Measurements from ENCODE around the gene CDKAL1. TPM values are rescaled to one million over a fixed set of nuclear protein-coding genes. Genes with fewer than 3 reads are reported as not detected.
"Not testable (repeated sequence)": the region's sequence is repeated elsewhere in the genome, so short reads cannot be mapped to it uniquely, and the experiment has no call there.

The CDKAL1 gene
- total RNA-seq, 1 experiment from 2014 or later = 22.3 TPM

- DNase-seq (ENCODE audit: low read depth) = no peak
These were observed 263.3 kb downstream of the CDKAL1 start for GRCh38 chr6:20797597-20797996.

GRCh38 chr6:20800229-20800628 is 266.0 kb downstream of the CDKAL1 start:
- no peak for DNase-seq (ENCODE audit: low read depth)

- no peak for DNase-seq (ENCODE audit: low read depth)
These were observed 266.4 kb downstream of the CDKAL1 start for GRCh38 chr6:20800653-20801052.

- no peak for DNase-seq (ENCODE audit: low read depth)
These were observed 267.3 kb downstream of the CDKAL1 start for GRCh38 chr6:20801595-20801994.

- peak; percentile 11 for DNase-seq (ENCODE audit: low read depth)
These were observed 268.3 kb downstream of the CDKAL1 start for GRCh38 chr6:20802596-20802995.

GRCh38 chr6:20805021-20805420 is 270.8 kb downstream of the CDKAL1 start:
- no peak for DNase-seq (ENCODE audit: low read depth)

- no peak for DNase-seq (ENCODE audit: low read depth)
These were observed 272.4 kb downstream of the CDKAL1 start for GRCh38 chr6:20806669-20807068.

- no peak for DNase-seq (ENCODE audit: low read depth)
These were observed 274.2 kb downstream of the CDKAL1 start for GRCh38 chr6:20808439-20808838.

- peak; percentile 18 for DNase-seq (ENCODE audit: low read depth)
These were observed 274.7 kb downstream of the CDKAL1 start for GRCh38 chr6:20808924-20809323.

GRCh38 chr6:20810727-20811108 is 276.5 kb downstream of the CDKAL1 start:
- DNase-seq (ENCODE audit: low read depth) = no peak

GRCh38 chr6:20811109-20811761 is 277.0 kb downstream of the CDKAL1 start:
- peak; percentile 93 for DNase-seq (ENCODE audit: low read depth)

GRCh38 chr6:20812776-20813175 is 278.5 kb downstream of the CDKAL1 start:
- no peak for DNase-seq (ENCODE audit: low read depth)

- DNase-seq (ENCODE audit: low read depth) = no peak
These were observed 280.2 kb downstream of the CDKAL1 start for GRCh38 chr6:20814494-20814893.

GRCh38 chr6:20816126-20816525 is 281.9 kb downstream of the CDKAL1 start:
- DNase-seq (ENCODE audit: low read depth) = no peak

- no peak for DNase-seq (ENCODE audit: low read depth)
These were observed 283.6 kb downstream of the CDKAL1 start for GRCh38 chr6:20817806-20818320.

- DNase-seq (ENCODE audit: low read depth) = no peak
These were observed 285.6 kb downstream of the CDKAL1 start for GRCh38 chr6:20819774-20820400.

GRCh38 chr6:20826378-20826777 is 292.1 kb downstream of the CDKAL1 start:
- peak; percentile 72 for DNase-seq (ENCODE audit: low read depth)

GRCh38 chr6:20827798-20828197 is 293.5 kb downstream of the CDKAL1 start:
- DNase-seq (ENCODE audit: low read depth) = no peak

- no peak for DNase-seq (ENCODE audit: low read depth)
These were observed 296.3 kb downstream of the CDKAL1 start for GRCh38 chr6:20830576-20830975.

GRCh38 chr6:20831251-20831650 is 297.0 kb downstream of the CDKAL1 start:
- DNase-seq (ENCODE audit: low read depth) = not testable (repeated sequence)

GRCh38 chr6:20833881-20834515 is 299.7 kb downstream of the CDKAL1 start:
- DNase-seq (ENCODE audit: low read depth) = peak; percentile 10

- no peak for DNase-seq (ENCODE audit: low read depth)
These were observed 301.2 kb downstream of the CDKAL1 start for GRCh38 chr6:20835315-20836010.

Data from RPMI7951 (cell line).